Activated CD4-positive, alpha-beta T cell treated with anti-CD3 and anti-CD28 coated beads for 36 hours (primary cell): ENCODE data around the gene NPBWR2. TPM values are rescaled to one million over a fixed set of nuclear protein-coding genes. Genes with fewer than 3 reads are reported as not detected.

ENCODE experiments used
- ATAC-seq: fragments of 200-7000 bp; cut with Tn5 transposase; one replicate; pipeline ENCODE4 v1.10.0; 2021; ENCODE audit warnings: mild to moderate bottlenecking, moderate library complexity
- CTCF ChIA-PET: fragments of 350-600 bp; sonication (Branson Sonifier 250); formaldehyde crosslinking; loops from one replicate; lab custom pipeline; 2021; ENCODE audit warnings: antibody characterized with exemption; lab: Charles Lee
- POLR2A ChIA-PET: fragments of 350-600 bp; sonication (Branson Sonifier 250); formaldehyde crosslinking; loops from one replicate; lab custom pipeline; 2021; ENCODE audit warnings: antibody characterized with exemption, inconsistent platforms; lab: Charles Lee
- DNase-seq: peaks from one replicate; pipeline ENCODE4 v3.0.0-alpha.2; 2020
- H3K27ac Mint-ChIP-seq: one replicate; pipeline ENCODE4 v1.8.0; 2021; ENCODE audit warnings: mixed read lengths
- H3K27me3 Mint-ChIP-seq: one replicate; pipeline ENCODE4 v1.8.0; 2021; ENCODE audit warnings: mixed read lengths
- H3K36me3 Mint-ChIP-seq: one replicate; pipeline ENCODE4 v1.8.0; 2021; ENCODE audit warnings: low read depth, mixed read lengths
- H3K4me1 Mint-ChIP-seq: one replicate; pipeline ENCODE4 v1.8.0; 2021; ENCODE audit warnings: mixed read lengths
- H3K4me3 Mint-ChIP-seq: one replicate; pipeline ENCODE4 v1.8.0; 2021; ENCODE audit warnings: mild to moderate bottlenecking, moderate library complexity, mixed read lengths
- H3K9me3 Mint-ChIP-seq: one replicate; pipeline ENCODE4 v1.8.0; 2021; ENCODE audit warnings: low read depth, mixed read lengths
- intact Hi-C, 2 experiments: fragments of 100-400 bp; cut with DNase I in 1 of 2; cut with micrococcal nuclease in 1 of 2; formaldehyde crosslinking; loops; one replicate each; pipeline versions ENCODE4 v1.14.2 to v1.15.1; 2022 to 2024; cut with DNase I, micrococcal nuclease
- total RNA-seq, 2 experiments: library from RNA; stranded (reverse); gene quantifications; one replicate each; pipeline ENCODE4 v1.2.3, GENCODE V29; 2021

Gene NPBWR2
- not detected for total RNA-seq

- no peak within 1 kb of the TSS for H3K4me3 Mint-ChIP-seq
- H3K36me3 Mint-ChIP-seq = no peaks in the 10 kb centered on the region
- H3K27ac Mint-ChIP-seq = no peak within 1 kb of the TSS
- ChIA-PET POLR2A (no interaction called here), CTCF (interaction anchor here (1.0 to 4.2 kb wide), 3 partner anchors 13 to 67 kb away, joined by 3 to 15 read pairs (median 3); no protein-coding TSS in a partner anchor)
- ATAC-seq (peak; percentile 66), DNase-seq (peak; percentile 56)
- peaks cover 4% of the 10 kb centered on the region for H3K4me1 Mint-ChIP-seq
- no peaks in the 10 kb centered on the region for H3K9me3 Mint-ChIP-seq
- intact Hi-C loops = no loop called here
- peaks cover 5% of the 10 kb centered on the region for H3K27me3 Mint-ChIP-seq
Measured at GRCh38 chr20:64106981-64107735, at the start of gene NPBWR2. Gene NPBWR2 (minus strand): TSS chr20:64107565. CDS start chr20:64106831, 734 bp downstream.

- ChIA-PET POLR2A (no interaction called here), CTCF (interaction anchor here (1.1 kb wide), 1 partner anchor 11 kb away, joined by 5 read pairs; no protein-coding TSS in a partner anchor)
- no peaks in the 10 kb centered on the region for H3K9me3 Mint-ChIP-seq
- peaks cover 18% of the 10 kb centered on the region for H3K27me3 Mint-ChIP-seq
- no peak for ATAC-seq
- H3K4me3 Mint-ChIP-seq = no peak overlapping the region
- H3K4me1 Mint-ChIP-seq = no peaks in the 10 kb centered on the region
- no peak overlapping the region for H3K27ac Mint-ChIP-seq
- DNase-seq = no peak
- no peaks in the 10 kb centered on the region for H3K36me3 Mint-ChIP-seq
- intact Hi-C loops = no loop called here
Measured at GRCh38 chr20:64156136-64156885, 48.9 kb upstream of the NPBWR2 start.

GRCh38 chr20:64155258-64156135, 48.1 kb upstream of the NPBWR2 start:
- Mint-ChIP-seq H3K4me3 (no peak overlapping the region), H3K9me3 (no peaks in the 10 kb centered on the region)
- CTCF ChIA-PET = interaction anchor here (1.1 kb wide), 1 partner anchor 11 kb away, joined by 5 read pairs; no protein-coding TSS in a partner anchor

GRCh38 chr20:64154590-64155257, 47.4 kb upstream of the NPBWR2 start:
- DNase-seq (no peak), ATAC-seq (no peak)
- intact Hi-C loops = no loop called here
- Mint-ChIP-seq H3K9me3 (no peaks in the 10 kb centered on the region), H3K4me3 (no peak overlapping the region), H3K36me3 (no peaks in the 10 kb centered on the region), H3K4me1 (no peaks in the 10 kb centered on the region), H3K27me3 (peaks cover 6% of the 10 kb centered on the region), H3K27ac (no peak overlapping the region)
- CTCF ChIA-PET = no interaction called here
- POLR2A ChIA-PET = no interaction called here

More at GRCh38 chr20:64155258-64156135, 48.1 kb upstream of the NPBWR2 start:
- Mint-ChIP-seq H3K36me3 (no peaks in the 10 kb centered on the region), H3K27ac (no peak overlapping the region), H3K27me3 (peaks cover 13% of the 10 kb centered on the region), H3K4me1 (no peaks in the 10 kb centered on the region)
- ATAC-seq (no peak), DNase-seq (no peak)
- intact Hi-C loops = no loop called here
- POLR2A ChIA-PET = no interaction called here

GRCh38 chr20:64153861-64154589, 46.7 kb upstream of the NPBWR2 start:
- no peaks in the 10 kb centered on the region for H3K4me1 Mint-ChIP-seq
- DNase-seq (no peak), ATAC-seq (no peak)
- H3K9me3 Mint-ChIP-seq = no peaks in the 10 kb centered on the region
- H3K4me3 Mint-ChIP-seq = no peak overlapping the region
- H3K27me3 Mint-ChIP-seq = peaks cover 2% of the 10 kb centered on the region
- ChIA-PET POLR2A (no interaction called here), CTCF (no interaction called here)
- no peak overlapping the region for H3K27ac Mint-ChIP-seq
- no peaks in the 10 kb centered on the region for H3K36me3 Mint-ChIP-seq
- intact Hi-C loops = no loop called here

DNA sequence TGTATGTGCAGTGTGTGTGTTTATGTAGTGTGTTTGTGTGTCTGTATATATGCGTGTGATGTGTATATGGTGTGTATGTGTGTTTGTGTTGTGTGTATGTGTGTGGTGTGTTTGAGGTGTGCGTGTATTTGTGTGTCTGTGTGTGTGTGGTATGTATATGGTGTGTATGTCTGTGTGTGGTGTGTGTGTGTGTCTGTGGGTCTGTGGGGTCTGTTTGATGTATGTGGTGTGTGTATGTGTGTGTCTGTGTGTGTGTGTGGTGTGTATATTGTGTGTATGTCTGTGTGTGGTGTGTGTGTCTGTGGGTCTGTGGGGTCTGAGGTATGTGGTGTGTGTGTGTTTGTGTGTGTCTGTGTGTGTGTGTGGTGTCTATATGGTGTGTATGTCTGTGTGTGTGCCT, 46.0 kb upstream of the NPBWR2 start:
- CTCF ChIA-PET = no interaction called here
- intact Hi-C loops = no loop called here
- H3K36me3 Mint-ChIP-seq = no peaks in the 10 kb centered on the region
- H3K4me1 Mint-ChIP-seq = no peaks in the 10 kb centered on the region
- POLR2A ChIA-PET = no interaction called here
- no peak for ATAC-seq
- no peak for DNase-seq
- no peaks in the 10 kb centered on the region for H3K9me3 Mint-ChIP-seq
- no peak overlapping the region for H3K4me3 Mint-ChIP-seq
- H3K27me3 Mint-ChIP-seq = no peaks in the 10 kb centered on the region
- no peak overlapping the region for H3K27ac Mint-ChIP-seq

DNA sequence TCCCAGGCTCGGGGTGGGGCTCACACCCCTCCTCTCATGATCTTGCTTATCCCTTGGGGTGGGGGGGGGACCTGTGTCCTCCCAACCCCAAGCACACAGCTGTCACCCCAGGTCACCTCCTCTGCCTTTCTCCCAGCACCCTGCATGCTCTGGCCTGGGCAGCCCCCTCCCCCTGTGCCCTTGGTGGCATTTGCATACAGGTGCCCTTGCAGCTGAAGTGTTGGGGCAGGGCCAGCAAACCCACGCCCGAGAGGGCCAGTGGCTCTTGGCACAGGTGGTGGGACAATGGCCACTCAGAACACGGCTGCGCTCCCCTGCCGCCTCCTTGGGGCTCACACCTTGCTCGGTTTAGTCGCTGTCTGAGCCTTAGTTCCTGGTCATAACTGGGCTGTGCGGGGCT, 45.5 kb upstream of the NPBWR2 start:
- no peak for ATAC-seq
- CTCF ChIA-PET = interaction anchor here (1.0 kb wide), 1 partner anchor 9 kb away, joined by 4 read pairs; no protein-coding TSS in a partner anchor

DNA sequence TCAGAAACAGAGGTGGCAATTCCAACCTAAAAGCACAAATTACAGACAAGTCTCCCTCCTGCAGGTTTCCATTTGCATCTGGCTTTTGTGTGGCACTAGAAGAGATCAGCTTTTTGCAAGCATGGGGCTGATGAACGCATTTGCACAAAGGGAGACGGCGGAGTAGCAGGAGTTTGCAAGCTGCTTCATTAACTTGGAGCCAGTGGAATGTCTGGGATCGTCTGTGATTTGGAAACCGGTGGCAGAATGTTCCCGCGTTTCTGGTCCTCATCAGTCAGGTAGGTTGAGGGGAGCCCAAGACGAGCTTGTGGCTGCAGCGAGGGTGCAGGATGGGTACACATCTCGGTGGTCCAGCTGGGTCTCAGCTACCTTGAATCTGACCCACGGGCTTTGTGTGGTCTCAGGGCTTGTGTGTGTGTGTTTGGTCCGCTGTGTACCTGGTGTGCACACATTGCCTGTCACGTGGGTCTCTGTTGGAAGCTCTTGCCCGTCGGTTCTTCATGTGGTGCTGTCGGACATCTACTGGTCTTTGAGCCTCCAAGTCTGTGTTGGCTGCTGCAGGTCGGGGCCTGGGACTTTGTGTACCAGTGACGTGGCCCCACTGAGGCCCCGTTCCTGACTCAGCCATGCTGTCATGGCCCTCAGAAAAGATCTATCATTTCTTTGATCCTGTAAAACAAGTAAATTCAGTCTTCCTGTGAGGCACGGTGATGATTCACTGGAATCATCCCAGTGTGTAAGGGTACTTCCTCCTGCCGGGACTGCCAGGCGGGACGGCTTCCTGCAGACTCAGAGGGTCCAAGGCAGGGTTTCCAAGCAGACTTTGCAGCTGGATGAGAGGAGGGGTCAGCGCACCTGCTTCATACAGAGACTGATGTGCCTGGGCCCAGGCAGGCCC, 44.5 kb upstream of the NPBWR2 start:
- DNase-seq = no peak
- CTCF ChIA-PET = interaction anchor here (0.6 to 1.0 kb wide), 2 partner anchors 10 to 367 kb away, joined by 4 to 5 read pairs; no protein-coding TSS in a partner anchor
- Mint-ChIP-seq H3K36me3 (no peaks in the 10 kb centered on the region), H3K27ac (no peak overlapping the region), H3K9me3 (no peaks in the 10 kb centered on the region), H3K27me3 (no peaks in the 10 kb centered on the region), H3K4me3 (no peak overlapping the region), H3K4me1 (no peaks in the 10 kb centered on the region)
- intact Hi-C loops = no loop called here
- no peak for ATAC-seq
- POLR2A ChIA-PET = no interaction called here

More for the DNA sequence above, 45.5 kb upstream of the NPBWR2 start:
- Mint-ChIP-seq H3K4me1 (no peaks in the 10 kb centered on the region), H3K27me3 (no peaks in the 10 kb centered on the region), H3K4me3 (no peak overlapping the region), H3K27ac (no peak overlapping the region), H3K9me3 (no peaks in the 10 kb centered on the region), H3K36me3 (no peaks in the 10 kb centered on the region)
- POLR2A ChIA-PET = no interaction called here
- intact Hi-C loops = no loop called here
- DNase-seq = no peak

DNA sequence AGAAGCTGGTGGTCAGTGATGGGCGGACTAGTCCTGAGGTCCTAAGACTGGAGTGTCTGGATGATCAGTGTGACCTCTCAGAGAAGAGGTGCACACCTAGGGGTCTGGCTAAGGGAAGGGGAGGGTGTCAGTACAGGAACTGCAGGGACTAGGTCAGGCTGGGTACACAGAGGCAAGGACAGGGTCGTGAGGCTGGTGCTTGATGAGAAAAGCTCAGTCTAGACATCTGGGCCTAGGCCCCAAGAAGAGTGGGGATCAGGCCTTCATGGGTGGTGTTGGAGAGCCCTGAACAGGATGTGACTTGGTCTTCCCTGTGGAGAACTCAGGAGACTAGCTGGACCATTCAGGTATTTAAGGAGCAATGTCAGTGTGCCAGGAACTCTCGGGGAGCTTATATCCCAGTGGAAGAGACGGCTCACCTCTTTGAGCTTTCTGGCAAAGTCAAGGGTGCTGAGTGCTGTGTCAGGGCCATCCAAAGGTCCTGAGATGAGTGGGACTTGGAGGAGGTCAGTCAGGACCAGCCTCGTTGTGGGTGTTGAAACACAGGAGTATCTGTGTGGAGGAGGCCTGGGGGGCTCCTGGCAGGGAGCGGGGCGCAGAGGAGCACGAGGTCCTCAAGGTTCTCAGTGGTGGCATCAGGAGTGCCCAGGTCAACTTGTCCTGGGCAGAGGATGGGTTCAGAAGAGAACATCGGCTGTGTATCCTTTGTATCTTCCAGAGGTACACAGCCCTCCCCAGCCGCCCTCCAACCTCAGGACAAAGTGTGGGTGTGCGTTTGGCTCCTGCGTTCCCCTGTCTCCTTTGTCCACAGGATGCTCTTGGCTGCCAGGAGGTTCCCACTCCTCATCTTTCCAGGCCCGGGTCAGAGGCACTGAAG, 43.6 kb upstream of the NPBWR2 start:
- intact Hi-C loops = no loop called here
- CTCF ChIA-PET = interaction anchor here (0.6 kb wide), 1 partner anchor 384 kb away, joined by 3 read pairs; no protein-coding TSS in a partner anchor
- Mint-ChIP-seq H3K9me3 (no peaks in the 10 kb centered on the region), H3K4me3 (no peak overlapping the region), H3K27me3 (no peaks in the 10 kb centered on the region), H3K27ac (no peak overlapping the region), H3K4me1 (no peaks in the 10 kb centered on the region), H3K36me3 (no peaks in the 10 kb centered on the region)
- DNase-seq = no peak
- no peak for ATAC-seq
- POLR2A ChIA-PET = no interaction called here
